HepG2 (cell line): Measurements from ENCODE around the gene COPA. TPM values are rescaled to one million over a fixed set of nuclear protein-coding genes. Genes with fewer than 3 reads are reported as not detected.
A peak's percentile ranks its signal among the peaks of the same experiment; 100 is the strongest.

Source experiments
- CBX5 ChIP-seq: sonication (generic); formaldehyde crosslinking; IDR thresholded peaks from 2 replicates; pipeline ENCODE4 v1.4.0; 2020; ENCODE audit warnings: missing genetic modification reagents, borderline replicate concordance
- ELF3 ChIP-seq: IDR thresholded peaks from 2 replicates; pipeline ENCODE4 v1.6.1; 2016; ENCODE audit warnings: missing genetic modification reagents, missing compliant biosample characterization
- MEIS2 ChIP-seq: sonication (generic); formaldehyde crosslinking; IDR thresholded peaks from 2 replicates; pipeline ENCODE4 v1.9.0; 2021; ENCODE audit warnings: mild to moderate bottlenecking, missing genetic modification reagents
- MLXIP ChIP-seq: sonication (generic); formaldehyde crosslinking; IDR thresholded peaks from 2 replicates; pipeline ENCODE4 v1.9.0; 2021; ENCODE audit warnings: missing genetic modification reagents, borderline replicate concordance
- RBFOX2 ChIP-seq: fragments of 200-400 bp; formaldehyde crosslinking; IDR thresholded peaks from 2 replicates; pipeline ENCODE4 v1.6.1; 2017; ENCODE audit warnings: low read depth, mild to moderate bottlenecking, low read length
- RFX5 ChIP-seq: IDR thresholded peaks from 2 replicates; pipeline ENCODE4 v1.6.1; 2011; ENCODE audit warnings: low read depth, low read length, improper control_type of control experiment
- ZBTB49 ChIP-seq: sonication (generic); formaldehyde crosslinking; IDR thresholded peaks from 2 replicates; pipeline ENCODE4 v1.4.0; 2020; ENCODE audit warnings: missing genetic modification reagents, borderline replicate concordance
- ZMAT5 ChIP-seq: sonication (generic); formaldehyde crosslinking; IDR thresholded peaks from 2 replicates; pipeline ENCODE4 v1.5.0; 2020; ENCODE audit warnings: mild to moderate bottlenecking, low read depth, missing genetic modification reagents, borderline replicate concordance
- ZNF547 ChIP-seq: sonication (generic); formaldehyde crosslinking; IDR thresholded peaks from 2 replicates; pipeline ENCODE4 v1.5.1; 2020; ENCODE audit warnings: mild to moderate bottlenecking, missing genetic modification reagents
- ZNF563 ChIP-seq: sonication (generic); formaldehyde crosslinking; IDR thresholded peaks from 2 replicates; pipeline ENCODE4 v1.8.0; 2022; ENCODE audit warnings: mild to moderate bottlenecking, moderate library complexity, missing genetic modification reagents
- ZSCAN29 ChIP-seq: sonication (generic); formaldehyde crosslinking; conservative IDR thresholded peaks from 2 replicates; pipeline ENCODE4 v1.4.0; 2020; ENCODE audit warnings: mild to moderate bottlenecking, missing genetic modification reagents
- polyA plus RNA-seq, 8 experiments: library from polyadenylated mRNA; depleted of rRNA in 3 of 8; stranded (reverse) in 7 of 8; unstranded in 1 of 8; fragments of >200 nt; fragmentation: Illumina TruSeq in 4 of 8; extraction: Trizol in 4 of 8; gene quantifications; 2 replicates each; pipeline versions ENCODE4 v1.2.1 to v1.2.3, GENCODE V29; 2011 to 2016; ENCODE audit warnings: low read depth in 4 of 8, missing spikeins in 1 of 8, mixed read lengths in 1 of 8; ENCODE audit not compliant: insufficient read depth in 1 of 8
- total RNA-seq, 5 experiments: library from RNA; depleted of rRNA; stranded (reverse); fragments of >200 nt; fragmentation: Illumina TruSeq; extraction: Trizol; gene quantifications; 2 replicates each; pipeline ENCODE4 v1.2.3, GENCODE V29; 2016; ENCODE audit warnings: low read depth in 1 of 5

COPA gene
- total and polyA plus RNA-seq, 2 of the 13 experiments (the other 11 are each of a cell fraction or from before 2014, with no cell fraction given) = 160 to 197 TPM

GRCh38 chr1:160261893-160262794 lies 80.9 kb downstream of the COPA start, which contains the start of gene DCAF8 (continued):
- TF ChIP-seq ZNF563 (CRISPR knock-in tag) = peak; percentile 83; the same call in 1 of the 2 replicates
- no peak for TF ChIP-seq MLXIP (CRISPR knock-in tag)
- peak; percentile 65 for TF ChIP-seq ELF3 (CRISPR knock-in tag)
- no peak for TF ChIP-seq ZMAT5
- TF ChIP-seq RFX5 = no peak
- no peak for TF ChIP-seq ZNF547 (CRISPR knock-in tag)
- peak; percentile 99 for TF ChIP-seq RBFOX2
- TF ChIP-seq ZSCAN29 (CRISPR knock-in tag) = peak; percentile 51; the same call in 1 of the 2 replicates
- TF ChIP-seq ZBTB49 = no peak
- TF ChIP-seq MEIS2 = no peak
- peak; percentile 61; the same call in 1 of the 2 replicates for TF ChIP-seq CBX5 (CRISPR knock-in tag)
